ENCODE measurements around the gene MOK. TPM values are rescaled to one million over a fixed set of nuclear protein-coding genes. Genes with fewer than 3 reads are reported as not detected.

Gene MOK
- total and polyA plus RNA-seq, 2 of the 4 experiments (the other 2 are of a cell fraction), result 16.8 to 48.5 TPM

- Histone ChIP-seq H3K4ac (ENCODE audit: low read depth, low read length) (peak overlapping the region; percentile 75), H3K79me1 (ENCODE audit: low read depth in 1 of 2, low read length in 2 of 2) (peaks cover 0 to 3% of the 10 kb centered on the region in 2 experiments; a peak in 1 of 4 replicates), H3K27ac (ENCODE audit: insufficient read depth, low read length) (peak overlapping the region; percentile 22; the same call in 1 of the 2 replicates), H2AK5ac (ENCODE audit: low read depth, low read length) (peak overlapping the region; percentile 50), H4K5ac (ENCODE audit: low read depth, low read length) (peak overlapping the region; percentile 47), H3K9ac (ENCODE audit: low read depth, low read length) (peak overlapping the region; percentile 2; the same call in 1 of the 2 replicates), H3K4me3 (ENCODE audit: insufficient read depth, low read depth, low read length) (no peak overlapping the region), H4K20me1 (ENCODE audit: insufficient read depth, low read length) (no peaks in the 10 kb centered on the region), H2BK5ac (ENCODE audit: low read depth, low read length, poor library complexity, severe bottlenecking) (peak overlapping the region; percentile 49), H3K36me3 (ENCODE audit: control insufficient read depth, insufficient read depth, low read length) (0 out of 2 replicates have a peak, but pooled peaks cover 1% of the 10 kb centered on the region), H4K8ac (ENCODE audit: low read depth in 2 of 2, low read length in 2 of 2) (peak overlapping the region; percentile 48 to 84), H3K4me2 (ENCODE audit: low read depth, low read length) (peak overlapping the region; percentile 30), H3K14ac (replicated peaks; ENCODE audit: low read depth, low read length) (0 out of 2 replicates have a peak overlapping the region, but pooled peaks have one; percentile 37), H3K9me1 (ENCODE audit: insufficient read depth, low read length) (0 out of 2 replicates have a peak, but pooled peaks cover 5% of the 10 kb centered on the region), H3K18ac (ENCODE audit: low read depth, low read length) (no peak overlapping the region), H3K56ac (ENCODE audit: extremely low read depth, insufficient read depth, low read length) (no peak overlapping the region), H3K27me3 (ENCODE audit: control insufficient read depth, insufficient read depth, low read length) (no peaks in the 10 kb centered on the region), H3K23ac (ENCODE audit: low read depth, low read length) (no peak overlapping the region), H2AK9ac (replicated peaks; ENCODE audit: low read depth, low read length, poor library complexity) (peak overlapping the region; percentile 75), H2BK120ac (ENCODE audit: low read depth, low read length) (peak overlapping the region; percentile 45; the same call in 1 of the 2 replicates), H4K91ac (ENCODE audit: insufficient read depth, low read depth, low read length) (peak overlapping the region; percentile 33; the same call in 1 of the 2 replicates), H2AFZ (replicated peaks; ENCODE audit: low read length, poor library complexity) (peak overlapping the region; percentile 84), H3K9me3 (ENCODE audit: control insufficient read depth, insufficient read depth, low read length) (no peaks in the 10 kb centered on the region), H3K4me1 (ENCODE audit: control insufficient read depth, insufficient read depth, low read length) (peaks cover 4% of the 10 kb centered on the region), H2BK20ac (ENCODE audit: low read depth, low read length) (peak overlapping the region; percentile 55), H2BK15ac (ENCODE audit: low read depth, low read length) (peak overlapping the region; percentile 31; the same call in 1 of the 3 replicates)
- ATAC-seq (ENCODE audit: low read depth) (peak; percentile 28), DNase-seq (no peak)
- ChIA-PET CTCF (no interaction called here), POLR2A (ENCODE audit: unreplicated experiment) (no interaction called here)
- 70% methylated on average over 32 of the region's 34 CpGs; no CpG with 5 or more reads in 1 of the 2 experiments for WGBS, 2 experiments (ENCODE audit: extremely low coverage in 2 of 2, insufficient read length in 1 of 2)
- in situ Hi-C loops (cut with MboI; ENCODE audit: low sequenced_read_pairs) (loop anchor here (5.0 kb wide), 1 partner anchor 78 kb away; no protein-coding TSS in a partner anchor), dilution Hi-C loops (cut with HindIII; ENCODE audit: low sequenced_read_pairs, unreplicated experiment) (no loop called here), intact Hi-C loops (cut with micrococcal nuclease) (loop anchor here (1.0 to 2.0 kb wide), 2 partner anchors 70 to 80 kb away; partner anchors contain the start of gene MOK)
- no peak for TF ChIP-seq MAZ (IDR thresholded peaks at IDR 0.05; ENCODE audit: borderline replicate concordance, low read depth, low read length)
- no TSS peak for BruUV-seq (replicated peaks)
These were observed 70.4 kb downstream of the MOK start for GRCh38 chr14:102234331-102235264.
